GM12891 (cell line): ENCODE results near the gene CES1.

Experiments used
- POLR2A ChIP-seq: IDR thresholded peaks from 2 replicates; pipeline ENCODE4 v1.6.1; 2011; ENCODE audit warnings: low read depth, low read length, control low read depth
- SPI1 ChIP-seq: IDR thresholded peaks from 2 replicates; pipeline ENCODE4 v1.6.1; 2011; ENCODE audit warnings: low read depth, low read length, control low read depth

- TF ChIP-seq SPI1 (no peak), POLR2A (no peak)
Measured at GRCh38 chr16:55849536-55849935, 16.6 kb upstream of the CES1 start.
